Measurements from ENCODE around the gene FOXA3. TPM values are rescaled to one million over a fixed set of nuclear protein-coding genes. Genes with fewer than 3 reads are reported as not detected.
A peak's percentile ranks its signal among the peaks of the same experiment; 100 is the strongest.

The FOXA3 gene
- total RNA-seq, 6 experiments from 2014 or later: 18.2 to 36.1 (median 25.3) TPM

DNA sequence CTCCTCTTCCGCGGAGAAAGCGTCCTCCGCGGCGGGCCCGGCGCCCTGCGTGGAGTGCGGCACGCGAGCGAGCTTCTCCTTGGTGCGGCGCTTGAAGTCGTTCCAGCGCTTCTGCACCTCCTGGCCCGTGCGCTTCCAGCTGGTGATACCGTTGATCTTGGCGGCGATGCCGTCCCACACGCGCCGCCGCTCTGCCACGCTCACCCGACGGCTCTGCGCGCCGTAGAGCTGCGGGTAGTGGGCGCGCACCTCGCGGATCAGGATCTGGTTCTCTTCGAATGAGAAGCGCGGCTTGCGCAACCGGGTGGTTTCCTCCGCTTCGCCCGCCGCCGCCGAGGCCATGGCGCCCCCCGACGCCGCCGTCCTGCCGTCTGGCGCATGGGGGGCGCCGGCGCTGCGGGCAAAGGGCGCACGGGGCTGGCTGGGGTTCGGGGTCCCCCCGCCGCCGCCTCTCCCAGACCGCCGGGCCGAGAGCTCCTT lies 37.3 kb downstream of the FOXA3 start:
- H3K4me3 ChIP-seq: peak overlapping the region; percentile 62 to 65 (median 62)
- ATAC-seq (no peak), DNase-seq (peak in 2 of 3 donors; percentile 60 to 70)
- intact Hi-C loops (cut with DNase I): no loop called here
- WGBS (ENCODE audit: insufficient coverage, low coverage, low lambda C conversion rate, missing lambda C conversion rate): 3% methylated on average over 12 of the region's 69 CpGs
- H3K27me3 ChIP-seq: no peaks in the 10 kb centered on the region
- peaks cover 0 to 6% (median 2%) of the 10 kb centered on the region in 4 donors for H3K36me3 ChIP-seq
- no peaks in the 10 kb centered on the region for H3K9me3 ChIP-seq
- H3K27ac ChIP-seq: no peak overlapping the region
- TF ChIP-seq, protein P1, sequence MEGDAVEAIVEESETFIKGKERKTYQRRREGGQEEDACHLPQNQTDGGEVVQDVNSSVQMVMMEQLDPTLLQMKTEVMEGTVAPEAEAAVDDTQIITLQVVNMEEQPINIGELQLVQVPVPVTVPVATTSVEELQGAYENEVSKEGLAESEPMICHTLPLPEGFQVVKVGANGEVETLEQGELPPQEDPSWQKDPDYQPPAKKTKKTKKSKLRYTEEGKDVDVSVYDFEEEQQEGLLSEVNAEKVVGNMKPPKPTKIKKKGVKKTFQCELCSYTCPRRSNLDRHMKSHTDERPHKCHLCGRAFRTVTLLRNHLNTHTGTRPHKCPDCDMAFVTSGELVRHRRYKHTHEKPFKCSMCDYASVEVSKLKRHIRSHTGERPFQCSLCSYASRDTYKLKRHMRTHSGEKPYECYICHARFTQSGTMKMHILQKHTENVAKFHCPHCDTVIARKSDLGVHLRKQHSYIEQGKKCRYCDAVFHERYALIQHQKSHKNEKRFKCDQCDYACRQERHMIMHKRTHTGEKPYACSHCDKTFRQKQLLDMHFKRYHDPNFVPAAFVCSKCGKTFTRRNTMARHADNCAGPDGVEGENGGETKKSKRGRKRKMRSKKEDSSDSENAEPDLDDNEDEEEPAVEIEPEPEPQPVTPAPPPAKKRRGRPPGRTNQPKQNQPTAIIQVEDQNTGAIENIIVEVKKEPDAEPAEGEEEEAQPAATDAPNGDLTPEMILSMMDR (IDR thresholded peaks at IDR 0.05): no peak
- H3K4me1 ChIP-seq: peaks cover 0 to 15% (median 5%) of the 10 kb centered on the region in 4 donors

DNA sequence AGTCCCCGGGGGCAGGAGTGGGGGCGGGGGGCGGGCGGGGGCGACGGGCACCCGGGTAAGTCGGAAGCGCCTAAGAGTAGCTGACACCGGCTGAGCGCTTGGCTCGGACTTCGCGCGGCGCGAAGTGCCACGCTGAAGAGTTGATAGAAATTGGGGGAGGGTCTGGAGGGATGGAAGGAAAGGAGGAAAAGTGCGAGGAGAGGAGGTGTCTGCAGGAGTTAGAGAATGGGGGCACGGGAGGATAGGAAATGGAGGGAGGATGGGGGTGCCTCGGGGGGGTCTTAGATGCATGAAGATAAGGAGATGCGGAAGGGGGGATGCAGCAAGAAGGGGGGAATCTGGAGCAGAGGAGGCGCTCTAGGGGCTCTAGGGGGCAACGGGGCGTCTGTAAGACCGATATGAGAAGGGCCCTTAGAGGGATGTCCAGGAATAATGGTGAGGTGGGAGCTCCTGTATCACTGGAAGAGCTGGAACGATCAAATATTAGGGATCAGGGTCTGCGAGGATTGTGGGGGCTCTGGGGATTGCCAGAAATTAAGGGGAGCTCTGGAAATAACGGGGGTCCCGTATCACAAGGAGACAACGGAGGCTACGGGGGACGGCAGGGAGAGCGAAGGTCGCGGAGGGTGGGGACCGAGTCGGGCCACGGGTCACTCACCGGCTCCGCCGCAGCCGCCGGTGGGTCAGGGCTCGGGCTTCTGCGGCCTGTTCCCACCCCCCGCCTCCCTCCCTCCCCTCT lies 38.0 kb downstream of the FOXA3 start, which contains the start of gene MYPOP:
TSS of gene MYPOP (minus strand) at position 702 of the 739 bp plus-strand sequence. CDS start 840 bp downstream, outside the sequence.
- peak within 1 kb of the TSS; percentile 62 to 65 (median 62) for H3K4me3 ChIP-seq
- H3K27ac ChIP-seq: peak within 1 kb of the TSS; percentile 25 to 47 (median 27)
- H3K27me3 ChIP-seq: no peaks in the 10 kb centered on the region
- H3K36me3 ChIP-seq: peaks cover 0 to 6% (median 2%) of the 10 kb centered on the region in 4 donors
- no peak for ATAC-seq
- H3K9me3 ChIP-seq: no peaks in the 10 kb centered on the region
- intact Hi-C loops (cut with DNase I): no loop called here
- 1% methylated on average over 40 of the region's 47 CpGs for WGBS (ENCODE audit: insufficient coverage, low coverage, low lambda C conversion rate, missing lambda C conversion rate)
- DNase-seq: no peak
- TF ChIP-seq, protein P1 (IDR thresholded peaks at IDR 0.05): no peak
- TF ChIP-seq POLR2A (IDR thresholded peaks at IDR 0.05): no peak
- peaks cover 0 to 15% (median 5%) of the 10 kb centered on the region in 4 donors for H3K4me1 ChIP-seq

DNA sequence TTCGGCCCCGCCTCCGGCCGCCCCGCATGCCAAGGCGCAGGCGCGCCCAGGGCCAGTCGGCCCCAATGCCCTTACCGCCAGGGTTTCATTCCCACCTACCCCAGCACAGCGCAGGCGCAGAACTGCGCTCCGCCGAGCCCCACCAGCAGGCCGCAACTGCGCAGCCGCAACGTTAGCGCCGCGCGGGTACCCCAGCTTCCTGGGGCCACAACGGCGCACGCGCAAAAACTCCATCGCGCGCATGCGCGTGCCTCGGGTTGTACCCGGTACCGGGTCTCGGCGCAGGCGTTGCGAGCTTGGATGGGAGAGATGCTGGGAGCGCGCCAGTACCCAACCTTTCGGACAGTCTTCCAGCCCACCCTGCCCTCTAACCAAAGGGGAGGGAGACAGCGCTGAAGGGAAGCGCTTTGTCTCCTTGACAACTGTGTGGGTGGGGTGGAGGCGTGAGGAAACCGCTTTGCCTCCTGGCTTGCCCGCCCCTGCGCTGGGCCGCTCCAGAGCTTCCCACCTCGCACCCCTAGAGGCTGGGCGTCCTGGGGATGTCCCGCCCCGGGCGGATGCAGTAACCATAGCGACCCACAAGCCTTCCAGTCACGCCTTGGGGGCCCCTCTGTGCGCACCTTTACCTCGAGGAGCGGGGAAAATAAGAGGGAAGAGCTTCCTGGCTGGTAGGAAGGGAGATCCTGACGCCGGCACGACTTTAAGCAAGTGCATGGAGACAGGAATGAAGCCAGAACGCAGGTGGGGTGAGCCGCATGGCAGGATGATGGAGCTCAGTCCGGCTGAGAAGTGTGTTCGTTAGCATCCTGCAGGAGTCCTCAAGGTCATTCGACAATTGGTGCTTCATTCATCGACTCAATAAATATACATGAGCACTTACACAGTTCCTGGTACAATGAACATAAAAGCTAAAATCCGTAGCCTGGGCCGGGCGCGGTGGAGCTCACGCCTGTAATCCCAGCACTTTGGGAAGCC lies 38.8 kb downstream of the FOXA3 start:
- peak overlapping the region; percentile 25 to 47 (median 27) for H3K27ac ChIP-seq
- peaks cover 0 to 6% (median 2%) of the 10 kb centered on the region in 4 donors for H3K36me3 ChIP-seq
- ATAC-seq (peak; percentile 92 to 97 (median 94)), DNase-seq (peak; percentile 99)
- no peaks in the 10 kb centered on the region for H3K27me3 ChIP-seq
- TF ChIP-seq, protein P1 (IDR thresholded peaks at IDR 0.05): peak in 1 of 4 donors; percentile 16
- TF ChIP-seq POLR2A (IDR thresholded peaks at IDR 0.05): peak; percentile 51
- peak overlapping the region; percentile 62 to 65 (median 62) for H3K4me3 ChIP-seq
- peaks cover 0 to 15% (median 5%) of the 10 kb centered on the region in 4 donors for H3K4me1 ChIP-seq
- H3K9me3 ChIP-seq: no peaks in the 10 kb centered on the region
- WGBS (ENCODE audit: insufficient coverage, low coverage, low lambda C conversion rate, missing lambda C conversion rate): 1% methylated on average over 35 of the region's 73 CpGs
- intact Hi-C loops (cut with DNase I): no loop called here

DNA sequence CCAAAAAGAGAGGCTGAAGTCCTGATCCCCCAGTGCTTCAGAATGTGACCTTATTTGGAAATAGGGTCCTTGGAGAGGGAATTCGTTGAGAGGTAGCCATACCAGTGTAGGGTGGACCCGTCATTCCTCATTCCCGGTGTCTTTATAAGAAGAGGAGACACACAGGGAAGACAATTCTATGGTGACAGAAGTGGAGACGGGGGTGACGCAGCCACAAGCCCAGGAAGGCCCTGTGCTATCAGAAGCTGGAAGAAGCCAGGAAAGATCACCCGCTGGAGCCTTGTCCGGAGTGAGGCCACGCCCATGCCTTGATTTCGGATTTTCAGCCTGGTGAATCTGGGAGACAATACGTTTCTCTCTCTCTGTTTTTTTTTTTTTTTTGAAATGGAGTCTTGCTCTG lies 40.9 kb downstream of the FOXA3 start:
- intact Hi-C loops (cut with DNase I): no loop called here
- peaks cover 0 to 12% (median 2%) of the 10 kb centered on the region in 4 donors for H3K4me1 ChIP-seq
- ATAC-seq: no peak
- no peak for DNase-seq
- H3K27me3 ChIP-seq: no peaks in the 10 kb centered on the region
- H3K36me3 ChIP-seq: no peaks in the 10 kb centered on the region
- no peaks in the 10 kb centered on the region for H3K9me3 ChIP-seq
- TF ChIP-seq POLR2A (IDR thresholded peaks at IDR 0.05): no peak
- TF ChIP-seq, protein P1 (IDR thresholded peaks at IDR 0.05): no peak
- H3K27ac ChIP-seq: no peak overlapping the region
- WGBS (ENCODE audit: insufficient coverage, low coverage, low lambda C conversion rate, missing lambda C conversion rate): 76% methylated on average over 10 of the region's 10 CpGs
- no peak overlapping the region for H3K4me3 ChIP-seq
